GM23338 (cell line): ENCODE results near the gene EXD3. TPM values are rescaled to one million over a fixed set of nuclear protein-coding genes. Genes with fewer than 3 reads are reported as not detected.

Source experiments
- ATAC-seq: fragments of 200-7000 bp; cut with Tn5 transposase; 3 replicates; pipeline ENCODE4 v1.9.1; 2020
- DNase-seq: peaks from one replicate; pipeline ENCODE4 v3.0.0-alpha.2; 2015; ENCODE audit warnings: low spot score
- H2AFZ ChIP-seq: fragments of 200-600 bp; sonication (generic); 2 replicates; pipeline ENCODE4 v1.8.0; 2016; ENCODE audit warnings: antibody characterized with exemption, mild to moderate bottlenecking, moderate library complexity
- H3F3A ChIP-seq: fragments of 200-600 bp; sonication (generic); replicated peaks from 2 replicates; pipeline ENCODE4 v1.8.0; 2017; ENCODE audit warnings: antibody characterized with exemption, mixed run types, low read depth
- H3K27ac ChIP-seq: fragments of 200-600 bp; sonication (generic); 2 replicates; pipeline ENCODE4 v1.6.1; 2016; ENCODE audit warnings: low read depth
- H3K27me3 ChIP-seq: fragments of 200-600 bp; sonication (generic); 2 replicates; pipeline ENCODE4 v1.8.0; 2016; ENCODE audit warnings: mild to moderate bottlenecking, mixed run types, moderate library complexity; ENCODE audit not compliant: insufficient read depth
- H3K36me3 ChIP-seq: fragments of 200-600 bp; sonication (generic); 2 replicates; pipeline ENCODE4 v1.8.0; 2016; ENCODE audit warnings: mild to moderate bottlenecking; ENCODE audit not compliant: insufficient read depth
- H3K4me1 ChIP-seq: fragments of 200-600 bp; sonication (generic); 2 replicates; pipeline ENCODE4 v1.8.0; 2016; ENCODE audit warnings: mild to moderate bottlenecking, moderate library complexity; ENCODE audit not compliant: insufficient read depth
- H3K4me2 ChIP-seq: fragments of 200-600 bp; sonication (generic); 2 replicates; pipeline ENCODE4 v1.7.1; 2017; ENCODE audit warnings: mixed run types
- H3K4me3 ChIP-seq: fragments of 200-600 bp; sonication (generic); 2 replicates; pipeline ENCODE4 v1.6.1; 2016; ENCODE audit warnings: mixed run types
- H3K79me2 ChIP-seq: fragments of 200-600 bp; sonication (generic); replicated peaks from 2 replicates; pipeline ENCODE4 v1.8.0; 2017; ENCODE audit warnings: mild to moderate bottlenecking; ENCODE audit not compliant: insufficient read depth
- H3K9me2 ChIP-seq: fragments of 200-600 bp; sonication (generic); 2 replicates; pipeline ENCODE4 v1.8.0; 2017; ENCODE audit not compliant: insufficient read depth
- H4K20me1 ChIP-seq: fragments of 200-600 bp; sonication (generic); replicated peaks from 2 replicates; pipeline ENCODE4 v1.8.0; 2017; ENCODE audit warnings: mild to moderate bottlenecking; ENCODE audit not compliant: insufficient read depth
- H3K27ac Mint-ChIP-seq: 2 replicates; pipeline ENCODE4 v1.8.0; 2020; ENCODE audit warnings: inconsistent platforms, mild to moderate bottlenecking, moderate library complexity, mixed read lengths
- H3K27me3 Mint-ChIP-seq: 3 replicates; pipeline ENCODE4 v1.8.0; 2022; ENCODE audit warnings: low read depth, mild to moderate bottlenecking, moderate library complexity, mixed read lengths, inconsistent platforms; ENCODE audit not compliant: insufficient read depth, poor library complexity
- H3K36me3 Mint-ChIP-seq: 3 replicates; pipeline ENCODE4 v1.8.0; 2021; ENCODE audit warnings: low read depth, mild to moderate bottlenecking, inconsistent platforms, moderate library complexity, mixed read lengths
- H3K4me1 Mint-ChIP-seq: 3 replicates; pipeline ENCODE4 v1.8.0; 2020; ENCODE audit warnings: mild to moderate bottlenecking, inconsistent platforms, mixed read lengths
- H3K4me3 Mint-ChIP-seq: 3 replicates; pipeline ENCODE4 v1.8.0; 2021; ENCODE audit warnings: moderate library complexity, mild to moderate bottlenecking, inconsistent platforms, mixed read lengths
- H3K9me3 Mint-ChIP-seq: 3 replicates; pipeline ENCODE4 v1.8.0; 2020; ENCODE audit warnings: moderate library complexity, mild to moderate bottlenecking, inconsistent platforms, mixed read lengths
- CREB1 ChIP-seq: fragments of 250-450 bp; sonication (Bioruptor Pico); IDR thresholded peaks from 2 replicates; pipeline ENCODE4 v1.5.0; 2020; ENCODE audit warnings: low read depth, mild to moderate bottlenecking, moderate library complexity
- EZH2 ChIP-seq: fragments of 200-600 bp; sonication (generic); IDR thresholded peaks from one replicate; pipeline ENCODE4 v1.8.0; 2017; ENCODE audit warnings: antibody characterized with exemption, mild to moderate bottlenecking, low read depth; ENCODE audit not compliant: unreplicated experiment
- JUNB ChIP-seq: IDR thresholded peaks from one replicate; pipeline ENCODE4 v1.6.1; 2016; ENCODE audit warnings: antibody characterized with exemption; ENCODE audit not compliant: unreplicated experiment
- NANOG ChIP-seq: IDR thresholded peaks from 2 replicates; pipeline ENCODE4 v1.6.1; 2016; ENCODE audit warnings: antibody characterized with exemption, borderline replicate concordance
- POLR2AphosphoS5 ChIP-seq: IDR thresholded peaks from 2 replicates; pipeline ENCODE4 v1.6.1; 2016; ENCODE audit warnings: antibody characterized with exemption, low read depth
- STAT1 ChIP-seq: IDR thresholded peaks from one replicate; pipeline ENCODE4 v1.6.1; 2016; ENCODE audit warnings: antibody characterized with exemption; ENCODE audit not compliant: unreplicated experiment
- ZNF114 ChIP-seq: fragments of 250-450 bp; sonication (Bioruptor Pico); IDR thresholded peaks from 2 replicates; pipeline ENCODE4 v1.5.0; 2020; ENCODE audit warnings: mild to moderate bottlenecking, moderate library complexity
- ZNF331 ChIP-seq: fragments of 250-450 bp; sonication (Bioruptor Pico); IDR thresholded peaks from 2 replicates; pipeline ENCODE4 v1.5.0; 2020; ENCODE audit warnings: low read depth, mild to moderate bottlenecking, moderate library complexity
- polyA plus RNA-seq: library from polyadenylated mRNA; unstranded; fragments of >200 nt; fragmentation: Nextera tagmentation; extraction: Ambion mirVana; gene quantifications from 2 replicates; pipeline ENCODE4 v1.2.1, GENCODE V29; 2016
- total RNA-seq: library from RNA; depleted of rRNA; stranded (reverse); fragments of >200 nt; shearing (Covaris generic); gene quantifications from 2 replicates; pipeline ENCODE4 v1.2.3, GENCODE V29; 2014
- TF ChIP-seq, protein P1 (sequence below), 2 experiments: fragments of 200-600 bp in 1 of 2; sonication (generic) in 1 of 2; conservative IDR thresholded peaks; 2 replicates each; pipeline versions ENCODE4 v1.5.1 to v1.6.1; 2016 to 2017; ENCODE audit warnings: antibody characterized with exemption in 2 of 2, low read depth in 2 of 2, mild to moderate bottlenecking in 2 of 2, moderate library complexity in 1 of 2
- TF ChIP-seq, protein P2 (sequence below): IDR thresholded peaks from 2 replicates; pipeline ENCODE4 v1.6.1; 2016; ENCODE audit warnings: antibody characterized with exemption
- TF ChIP-seq, protein P3 (sequence below): IDR thresholded peaks from one replicate; pipeline ENCODE4 v1.6.1; 2018; ENCODE audit warnings: antibody characterized with exemption; ENCODE audit not compliant: unreplicated experiment

Gene EXD3
- total and polyA plus RNA-seq, 2 experiments from 2014 or later = 3.6 to 9.7 TPM

DNA sequence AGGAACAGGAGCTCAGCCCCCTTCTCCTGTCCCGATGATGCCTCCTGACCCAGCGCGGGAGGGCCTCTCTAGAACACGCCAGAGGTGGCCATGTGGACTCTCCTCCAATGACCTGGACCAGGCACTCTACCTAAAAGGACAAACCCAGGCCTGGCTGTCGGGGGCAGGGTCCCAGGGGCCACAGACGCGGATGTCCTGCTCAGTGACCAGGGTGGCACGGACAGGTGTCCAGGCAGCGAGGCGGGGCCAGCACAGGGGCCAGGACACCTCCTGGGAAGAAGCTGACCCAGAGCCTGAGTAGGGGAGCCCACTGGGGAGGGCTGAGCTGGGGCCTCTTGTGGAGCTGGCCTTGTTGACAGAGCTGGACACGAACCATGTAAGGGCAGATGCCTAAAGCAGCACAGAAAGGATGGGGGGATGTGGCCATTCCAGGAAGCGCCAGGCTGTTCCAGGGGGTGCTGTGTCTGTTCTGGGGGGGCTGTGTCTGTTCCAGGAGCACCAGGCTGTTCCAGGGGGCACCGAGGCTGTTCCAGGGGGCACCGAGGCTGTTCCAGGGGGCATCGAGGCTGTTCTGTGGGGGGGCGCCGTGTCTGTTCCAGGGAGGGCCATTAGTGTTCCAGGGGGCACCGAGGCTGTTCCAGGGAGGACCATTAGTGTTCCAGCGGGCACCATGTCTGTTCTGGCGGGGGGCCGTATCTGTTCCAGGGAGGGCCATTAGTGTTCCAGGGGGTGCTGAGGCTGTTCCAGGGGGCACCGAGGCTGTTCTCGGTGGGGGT, 30.5 kb downstream of the EXD3 start:
- Histone ChIP-seq H3K36me3 (no peaks in the 10 kb centered on the region), H4K20me1 (no peaks in the 10 kb centered on the region), H3K27me3 (no peaks in the 10 kb centered on the region), H3K4me3 (no peak overlapping the region), H3K4me2 (no peak overlapping the region), H3K4me1 (no peaks in the 10 kb centered on the region), H3K79me2 (no peaks in the 10 kb centered on the region), H3K27ac (no peak overlapping the region), H3K9me2 (no peaks in the 10 kb centered on the region), H3F3A (no peaks in the 10 kb centered on the region), H2AFZ (no peak overlapping the region)
- H3K27ac Mint-ChIP-seq = no peak overlapping the region; the same call in 1 of the 2 replicates
- ATAC-seq (no peak), DNase-seq (no peak)
- peaks cover 3% of the 10 kb centered on the region; the same call in 2 of the 3 replicates for H3K9me3 Mint-ChIP-seq
- H3K4me1 Mint-ChIP-seq = no peaks in the 10 kb centered on the region
- peaks cover 2% of the 10 kb centered on the region; the same call in 2 of the 3 replicates for H3K36me3 Mint-ChIP-seq
- H3K27me3 Mint-ChIP-seq = peaks cover 4% of the 10 kb centered on the region
- H3K4me3 Mint-ChIP-seq = no peak overlapping the region
- TF ChIP-seq STAT1 (no peak), EZH2 (no peak), ZNF331 (CRISPR knock-in tag) (no peak)
- TF ChIP-seq, protein P1, sequence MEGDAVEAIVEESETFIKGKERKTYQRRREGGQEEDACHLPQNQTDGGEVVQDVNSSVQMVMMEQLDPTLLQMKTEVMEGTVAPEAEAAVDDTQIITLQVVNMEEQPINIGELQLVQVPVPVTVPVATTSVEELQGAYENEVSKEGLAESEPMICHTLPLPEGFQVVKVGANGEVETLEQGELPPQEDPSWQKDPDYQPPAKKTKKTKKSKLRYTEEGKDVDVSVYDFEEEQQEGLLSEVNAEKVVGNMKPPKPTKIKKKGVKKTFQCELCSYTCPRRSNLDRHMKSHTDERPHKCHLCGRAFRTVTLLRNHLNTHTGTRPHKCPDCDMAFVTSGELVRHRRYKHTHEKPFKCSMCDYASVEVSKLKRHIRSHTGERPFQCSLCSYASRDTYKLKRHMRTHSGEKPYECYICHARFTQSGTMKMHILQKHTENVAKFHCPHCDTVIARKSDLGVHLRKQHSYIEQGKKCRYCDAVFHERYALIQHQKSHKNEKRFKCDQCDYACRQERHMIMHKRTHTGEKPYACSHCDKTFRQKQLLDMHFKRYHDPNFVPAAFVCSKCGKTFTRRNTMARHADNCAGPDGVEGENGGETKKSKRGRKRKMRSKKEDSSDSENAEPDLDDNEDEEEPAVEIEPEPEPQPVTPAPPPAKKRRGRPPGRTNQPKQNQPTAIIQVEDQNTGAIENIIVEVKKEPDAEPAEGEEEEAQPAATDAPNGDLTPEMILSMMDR (conservative IDR thresholded peaks at IDR 0.05; ENCODE audit: low read depth in 2 of 2) = no peak
- TF ChIP-seq, protein P2, sequence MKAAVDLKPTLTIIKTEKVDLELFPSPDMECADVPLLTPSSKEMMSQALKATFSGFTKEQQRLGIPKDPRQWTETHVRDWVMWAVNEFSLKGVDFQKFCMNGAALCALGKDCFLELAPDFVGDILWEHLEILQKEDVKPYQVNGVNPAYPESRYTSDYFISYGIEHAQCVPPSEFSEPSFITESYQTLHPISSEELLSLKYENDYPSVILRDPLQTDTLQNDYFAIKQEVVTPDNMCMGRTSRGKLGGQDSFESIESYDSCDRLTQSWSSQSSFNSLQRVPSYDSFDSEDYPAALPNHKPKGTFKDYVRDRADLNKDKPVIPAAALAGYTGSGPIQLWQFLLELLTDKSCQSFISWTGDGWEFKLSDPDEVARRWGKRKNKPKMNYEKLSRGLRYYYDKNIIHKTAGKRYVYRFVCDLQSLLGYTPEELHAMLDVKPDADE = no peak

DNA sequence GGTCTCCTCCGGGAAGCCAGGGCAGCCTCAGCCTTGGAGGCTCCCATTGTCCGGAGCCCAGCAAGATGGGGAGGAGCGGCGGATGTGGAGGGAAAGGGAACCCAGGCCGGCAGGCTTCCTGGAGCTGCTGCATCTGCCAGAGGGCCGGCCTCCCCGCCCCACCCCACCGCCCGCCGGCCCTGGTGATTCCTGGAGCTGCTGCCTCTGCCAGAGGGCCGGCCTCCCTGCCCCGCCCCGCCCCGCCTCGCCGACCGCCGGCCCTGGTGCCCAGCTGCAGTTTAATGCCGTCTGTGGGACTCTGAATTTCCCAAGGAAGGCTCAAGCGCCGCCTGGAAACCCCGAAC, 31.6 kb downstream of the EXD3 start:
- H3K9me3 Mint-ChIP-seq = no peaks in the 10 kb centered on the region
- H3K4me2 ChIP-seq = no peak overlapping the region
- H3K36me3 Mint-ChIP-seq = no peaks in the 10 kb centered on the region
- H3K4me3 ChIP-seq = no peak overlapping the region
- peaks cover 4% of the 10 kb centered on the region for H3K27me3 Mint-ChIP-seq
- H3K4me1 Mint-ChIP-seq = no peaks in the 10 kb centered on the region
- H3K9me2 ChIP-seq = no peaks in the 10 kb centered on the region
- no peaks in the 10 kb centered on the region for H3K79me2 ChIP-seq
- ATAC-seq (peak; percentile 16; the same call in 2 of the 3 replicates), DNase-seq (no peak)
- no peak overlapping the region for H3K27ac ChIP-seq
- H3F3A ChIP-seq = no peaks in the 10 kb centered on the region
- H2AFZ ChIP-seq = no peak overlapping the region
- H3K36me3 ChIP-seq = no peaks in the 10 kb centered on the region
- no peaks in the 10 kb centered on the region for H4K20me1 ChIP-seq
- no peak overlapping the region for H3K4me3 Mint-ChIP-seq
- no peak overlapping the region for H3K27ac Mint-ChIP-seq
- H3K4me1 ChIP-seq = no peaks in the 10 kb centered on the region
- no peaks in the 10 kb centered on the region for H3K27me3 ChIP-seq
- TF ChIP-seq, protein P1 (conservative IDR thresholded peaks at IDR 0.05; ENCODE audit: low read depth in 2 of 2) = no peak
- TF ChIP-seq NANOG (no peak), STAT1 (no peak), ZNF114 (CRISPR knock-in tag) (no peak), POLR2AphosphoS5 (no peak), EZH2 (no peak), CREB1 (no peak), JUNB (no peak)
- TF ChIP-seq, protein P2 = no peak
- TF ChIP-seq, protein P3, sequence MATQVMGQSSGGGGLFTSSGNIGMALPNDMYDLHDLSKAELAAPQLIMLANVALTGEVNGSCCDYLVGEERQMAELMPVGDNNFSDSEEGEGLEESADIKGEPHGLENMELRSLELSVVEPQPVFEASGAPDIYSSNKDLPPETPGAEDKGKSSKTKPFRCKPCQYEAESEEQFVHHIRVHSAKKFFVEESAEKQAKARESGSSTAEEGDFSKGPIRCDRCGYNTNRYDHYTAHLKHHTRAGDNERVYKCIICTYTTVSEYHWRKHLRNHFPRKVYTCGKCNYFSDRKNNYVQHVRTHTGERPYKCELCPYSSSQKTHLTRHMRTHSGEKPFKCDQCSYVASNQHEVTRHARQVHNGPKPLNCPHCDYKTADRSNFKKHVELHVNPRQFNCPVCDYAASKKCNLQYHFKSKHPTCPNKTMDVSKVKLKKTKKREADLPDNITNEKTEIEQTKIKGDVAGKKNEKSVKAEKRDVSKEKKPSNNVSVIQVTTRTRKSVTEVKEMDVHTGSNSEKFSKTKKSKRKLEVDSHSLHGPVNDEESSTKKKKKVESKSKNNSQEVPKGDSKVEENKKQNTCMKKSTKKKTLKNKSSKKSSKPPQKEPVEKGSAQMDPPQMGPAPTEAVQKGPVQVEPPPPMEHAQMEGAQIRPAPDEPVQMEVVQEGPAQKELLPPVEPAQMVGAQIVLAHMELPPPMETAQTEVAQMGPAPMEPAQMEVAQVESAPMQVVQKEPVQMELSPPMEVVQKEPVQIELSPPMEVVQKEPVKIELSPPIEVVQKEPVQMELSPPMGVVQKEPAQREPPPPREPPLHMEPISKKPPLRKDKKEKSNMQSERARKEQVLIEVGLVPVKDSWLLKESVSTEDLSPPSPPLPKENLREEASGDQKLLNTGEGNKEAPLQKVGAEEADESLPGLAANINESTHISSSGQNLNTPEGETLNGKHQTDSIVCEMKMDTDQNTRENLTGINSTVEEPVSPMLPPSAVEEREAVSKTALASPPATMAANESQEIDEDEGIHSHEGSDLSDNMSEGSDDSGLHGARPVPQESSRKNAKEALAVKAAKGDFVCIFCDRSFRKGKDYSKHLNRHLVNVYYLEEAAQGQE = no peak
